A204.1 (cell line): ENCODE data around the gene ADORA2A.

Experiments
- FAIRE-seq: peaks from 2 replicates; lab custom pipeline; 2012; peaks lifted over from hg19 to GRCh38; lab: Jason Lieb, UNC

Gene ADORA2A

DNA sequence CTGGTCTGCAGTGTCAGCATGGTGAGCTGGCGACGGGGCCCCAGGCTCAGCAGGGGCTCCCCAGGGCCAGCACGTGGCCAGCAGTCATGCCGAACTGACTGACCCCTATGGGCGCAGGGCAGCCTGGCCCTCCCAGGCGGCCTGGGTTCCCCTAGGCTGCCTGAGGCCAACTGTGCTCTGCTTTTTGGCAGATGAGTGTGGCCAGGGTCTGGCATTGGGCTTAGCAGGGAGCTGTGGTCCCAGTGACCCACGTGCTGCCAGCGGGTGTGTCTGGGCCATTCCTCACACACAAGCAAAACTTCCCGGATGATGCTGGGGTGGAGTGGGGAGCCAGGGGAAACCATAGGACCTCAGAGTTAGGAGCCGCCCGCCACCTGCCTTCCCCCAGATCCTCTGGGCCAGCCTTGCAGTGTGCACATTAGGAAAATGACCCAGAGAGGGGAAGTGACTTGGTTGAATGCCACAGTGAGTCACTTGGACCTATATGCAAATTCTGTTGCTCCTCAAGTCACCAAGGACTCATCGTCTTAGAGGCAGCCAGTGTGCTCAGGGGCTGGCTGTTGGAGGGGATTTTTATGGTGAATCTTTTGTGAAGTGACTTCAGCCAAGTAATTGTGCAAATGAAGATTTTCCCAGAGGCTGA, 6.5 kb downstream of the ADORA2A start:
- FAIRE-seq: no peak

DNA sequence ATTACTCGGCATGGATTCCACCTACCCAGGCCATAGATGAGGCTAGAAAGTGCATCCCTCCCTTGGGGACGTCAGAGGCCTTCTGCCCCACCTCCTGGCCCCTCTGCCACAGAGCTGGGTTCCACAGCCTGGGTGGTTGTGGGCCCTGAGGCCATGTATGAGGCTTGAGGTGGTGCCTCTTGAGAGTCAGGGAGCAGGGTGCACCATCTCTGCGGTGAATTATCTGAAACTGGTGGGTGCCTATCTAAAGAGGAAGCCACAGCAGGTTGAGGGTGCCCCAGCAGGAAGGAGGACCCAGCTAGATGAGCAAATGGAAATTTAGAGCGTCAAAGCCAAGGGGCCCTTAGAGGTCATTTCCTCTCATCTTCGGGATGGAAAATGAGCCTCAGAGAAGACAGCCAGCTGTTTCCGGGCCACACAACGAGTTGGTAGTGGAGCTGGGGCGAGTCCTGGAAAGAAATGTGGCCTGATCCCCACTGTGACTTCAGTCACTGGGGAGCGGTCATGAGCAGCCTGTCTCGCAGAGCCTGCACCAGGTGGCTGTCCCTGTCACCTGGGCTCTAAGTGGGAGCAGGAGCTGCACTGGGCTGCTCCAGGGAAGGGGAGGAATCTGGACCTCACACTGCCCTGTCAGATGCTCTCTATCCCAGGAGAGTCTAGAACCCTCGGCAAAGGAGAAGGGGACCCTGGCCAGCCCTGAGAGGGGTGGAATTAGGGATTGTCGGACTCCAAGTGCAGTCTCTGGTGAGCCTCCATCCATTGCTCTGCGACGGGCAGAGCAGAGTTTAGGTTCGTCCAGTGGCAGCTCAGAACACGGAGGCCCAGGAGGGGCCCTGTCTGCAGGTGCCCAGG, 7.3 kb downstream of the ADORA2A start:
- no peak for FAIRE-seq

DNA sequence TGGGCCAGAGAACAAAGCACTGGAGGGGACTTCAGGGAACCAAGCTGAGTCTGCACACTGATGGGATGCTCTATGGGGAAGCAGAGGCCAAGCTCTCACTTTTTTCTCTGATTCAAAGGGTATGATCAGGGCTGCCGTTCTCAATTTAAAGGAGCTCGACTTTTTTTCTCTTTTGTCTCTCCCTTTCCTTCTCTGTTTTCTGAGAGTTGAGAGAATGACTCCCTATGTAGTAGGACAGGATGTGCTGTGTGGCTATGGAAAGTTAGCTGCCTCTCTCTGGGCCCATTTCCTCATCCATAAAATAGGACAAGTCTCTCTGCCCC, 7.9 kb downstream of the ADORA2A start:
- no peak for FAIRE-seq

DNA sequence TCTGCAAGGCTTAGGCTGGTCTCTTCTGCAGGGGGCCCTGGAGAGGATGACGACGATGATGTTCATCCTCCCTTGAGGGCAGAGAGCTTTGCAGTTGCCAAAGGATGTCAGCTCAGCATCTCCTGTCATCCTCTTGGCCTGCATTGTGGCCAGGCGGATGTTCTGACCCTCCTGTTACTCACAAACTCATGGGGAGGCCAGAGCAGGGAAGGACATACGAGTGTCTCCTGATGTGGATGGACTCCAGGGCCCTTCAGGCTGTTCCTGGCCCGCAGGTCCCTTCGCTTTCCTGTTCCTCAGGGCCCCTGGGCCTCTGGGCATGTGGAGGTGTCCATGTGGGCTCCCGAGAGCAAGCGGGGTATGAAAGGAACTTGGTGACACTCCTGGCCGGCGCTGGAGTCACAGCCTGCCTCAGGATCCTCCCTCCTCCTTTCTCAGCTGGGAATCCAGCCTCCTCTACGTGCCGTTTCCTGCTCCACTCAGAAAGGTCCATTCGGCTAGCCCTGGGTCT, 8.5 kb downstream of the ADORA2A start:
- no peak for FAIRE-seq

DNA sequence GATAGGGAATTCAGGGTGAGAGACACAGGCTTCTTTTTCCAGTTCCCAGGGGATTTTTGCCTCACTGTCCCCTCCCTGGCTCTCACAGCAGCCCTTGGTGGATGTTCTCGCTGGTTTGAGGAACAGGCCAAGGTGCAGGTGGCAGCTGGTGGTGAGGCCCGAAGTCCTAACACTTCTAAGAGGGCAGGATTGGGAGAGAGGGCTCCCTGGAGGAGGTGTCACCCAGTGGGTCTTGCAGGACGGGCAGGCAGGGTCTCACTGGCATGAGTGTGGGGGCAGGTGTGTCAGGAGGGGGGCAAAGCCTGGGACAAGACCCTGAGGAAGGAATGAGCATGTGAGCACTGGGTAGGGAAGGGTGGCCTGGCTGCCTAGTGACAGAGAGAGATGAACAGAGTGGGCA, 9.2 kb downstream of the ADORA2A start:
- no peak for FAIRE-seq

DNA sequence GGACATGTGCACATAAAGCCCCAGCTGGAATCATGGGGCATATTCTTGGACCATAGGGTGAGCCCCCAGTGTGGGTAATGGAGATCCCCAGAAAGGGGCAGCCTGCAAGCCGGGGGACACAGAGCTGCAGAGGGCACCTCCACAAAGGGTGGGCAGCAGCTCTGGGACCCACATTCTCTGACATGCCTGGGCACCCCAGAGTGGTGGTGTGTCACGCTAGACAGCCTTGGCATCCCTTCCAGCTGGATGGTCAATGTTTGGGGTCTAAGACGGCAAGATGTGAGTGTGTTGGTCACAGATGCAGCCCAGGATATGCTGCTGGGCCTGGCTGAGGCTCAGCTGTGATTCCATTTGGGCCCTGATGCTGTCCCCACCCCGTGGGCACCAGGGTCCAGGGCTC, 9.7 kb downstream of the ADORA2A start:
- FAIRE-seq: no peak

DNA sequence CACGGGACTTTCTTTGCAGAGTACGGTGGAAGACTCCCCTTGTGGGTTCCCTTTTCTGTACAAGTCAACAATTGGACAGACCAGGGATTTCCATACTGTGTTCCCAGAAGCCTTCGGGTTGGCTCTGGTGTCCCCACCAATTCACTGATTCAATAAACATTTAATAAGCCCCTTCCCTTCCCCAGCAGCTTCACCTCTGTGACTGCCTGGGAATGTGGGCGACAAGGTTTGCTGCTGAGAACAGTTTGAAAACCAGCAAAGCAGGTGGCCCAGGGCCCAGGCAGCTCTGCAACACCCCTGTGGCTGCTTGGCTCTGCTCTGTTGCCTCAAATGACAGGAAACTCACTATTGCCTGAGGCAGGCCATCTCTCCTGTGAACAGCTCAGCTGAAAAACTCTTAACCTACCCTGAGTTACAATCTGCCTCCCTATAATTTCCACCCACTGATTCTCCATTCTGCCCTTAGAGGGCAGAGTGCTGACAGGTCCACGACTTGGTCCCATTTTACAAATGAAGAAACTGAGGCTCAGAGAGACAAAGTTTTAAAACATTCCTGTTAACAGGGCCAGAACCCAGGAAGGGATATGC, 10.4 kb downstream of the ADORA2A start:
- FAIRE-seq: no peak

DNA sequence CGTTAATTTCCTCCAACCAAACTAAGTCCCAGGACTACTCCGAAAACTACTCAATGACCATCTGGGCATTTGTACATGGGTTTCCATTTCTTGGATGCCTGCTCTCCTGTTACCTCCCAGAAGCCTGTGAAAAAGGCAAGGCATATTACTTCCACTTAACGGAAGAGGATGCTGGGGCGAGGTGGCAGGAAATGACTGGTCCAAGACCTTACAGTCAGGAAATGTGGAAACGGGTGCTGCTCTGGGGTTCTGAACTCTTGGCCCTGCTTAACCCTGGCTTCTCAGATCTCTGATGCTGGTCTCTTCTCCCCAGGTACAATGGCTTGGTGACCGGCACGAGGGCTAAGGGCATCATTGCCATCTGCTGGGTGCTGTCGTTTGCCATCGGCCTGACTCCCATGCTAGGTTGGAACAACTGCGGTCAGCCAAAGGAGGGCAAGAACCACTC, 12.9 kb downstream of the ADORA2A start:
- FAIRE-seq: no peak

DNA sequence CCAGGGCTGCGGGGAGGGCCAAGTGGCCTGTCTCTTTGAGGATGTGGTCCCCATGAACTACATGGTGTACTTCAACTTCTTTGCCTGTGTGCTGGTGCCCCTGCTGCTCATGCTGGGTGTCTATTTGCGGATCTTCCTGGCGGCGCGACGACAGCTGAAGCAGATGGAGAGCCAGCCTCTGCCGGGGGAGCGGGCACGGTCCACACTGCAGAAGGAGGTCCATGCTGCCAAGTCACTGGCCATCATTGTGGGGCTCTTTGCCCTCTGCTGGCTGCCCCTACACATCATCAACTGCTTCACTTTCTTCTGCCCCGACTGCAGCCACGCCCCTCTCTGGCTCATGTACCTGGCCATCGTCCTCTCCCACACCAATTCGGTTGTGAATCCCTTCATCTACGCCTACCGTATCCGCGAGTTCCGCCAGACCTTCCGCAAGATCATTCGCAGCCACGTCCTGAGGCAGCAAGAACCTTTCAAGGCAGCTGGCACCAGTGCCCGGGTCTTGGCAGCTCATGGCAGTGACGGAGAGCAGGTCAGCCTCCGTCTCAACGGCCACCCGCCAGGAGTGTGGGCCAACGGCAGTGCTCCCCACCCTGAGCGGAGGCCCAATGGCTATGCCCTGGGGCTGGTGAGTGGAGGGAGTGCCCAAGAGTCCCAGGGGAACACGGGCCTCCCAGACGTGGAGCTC, 13.5 kb downstream of the ADORA2A start:
- FAIRE-seq: no peak

DNA sequence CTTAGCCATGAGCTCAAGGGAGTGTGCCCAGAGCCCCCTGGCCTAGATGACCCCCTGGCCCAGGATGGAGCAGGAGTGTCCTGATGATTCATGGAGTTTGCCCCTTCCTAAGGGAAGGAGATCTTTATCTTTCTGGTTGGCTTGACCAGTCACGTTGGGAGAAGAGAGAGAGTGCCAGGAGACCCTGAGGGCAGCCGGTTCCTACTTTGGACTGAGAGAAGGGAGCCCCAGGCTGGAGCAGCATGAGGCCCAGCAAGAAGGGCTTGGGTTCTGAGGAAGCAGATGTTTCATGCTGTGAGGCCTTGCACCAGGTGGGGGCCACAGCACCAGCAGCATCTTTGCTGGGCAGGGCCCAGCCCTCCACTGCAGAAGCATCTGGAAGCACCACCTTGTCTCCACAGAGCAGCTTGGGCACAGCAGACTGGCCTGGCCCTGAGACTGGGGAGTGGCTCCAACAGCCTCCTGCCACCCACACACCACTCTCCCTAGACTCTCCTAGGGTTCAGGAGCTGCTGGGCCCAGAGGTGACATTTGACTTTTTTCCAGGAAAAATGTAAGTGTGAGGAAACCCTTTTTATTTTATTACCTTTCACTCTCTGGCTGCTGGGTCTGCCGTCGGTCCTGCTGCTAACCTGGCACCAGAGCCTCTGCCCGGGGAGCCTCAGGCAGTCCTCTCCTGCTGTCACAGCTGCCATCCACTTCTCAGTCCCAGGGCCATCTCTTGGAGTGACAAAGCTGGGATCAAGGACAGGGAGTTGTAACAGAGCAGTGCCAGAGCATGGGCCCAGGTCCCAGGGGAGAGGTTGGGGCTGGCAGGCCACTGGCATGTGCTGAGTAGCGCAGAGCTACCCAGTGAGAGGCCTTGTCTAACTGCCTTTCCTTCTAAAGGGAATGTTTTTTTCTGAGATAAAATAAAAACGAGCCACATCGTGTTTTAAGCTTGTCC, 14.3 kb downstream of the ADORA2A start:
- no peak for FAIRE-seq

DNA sequence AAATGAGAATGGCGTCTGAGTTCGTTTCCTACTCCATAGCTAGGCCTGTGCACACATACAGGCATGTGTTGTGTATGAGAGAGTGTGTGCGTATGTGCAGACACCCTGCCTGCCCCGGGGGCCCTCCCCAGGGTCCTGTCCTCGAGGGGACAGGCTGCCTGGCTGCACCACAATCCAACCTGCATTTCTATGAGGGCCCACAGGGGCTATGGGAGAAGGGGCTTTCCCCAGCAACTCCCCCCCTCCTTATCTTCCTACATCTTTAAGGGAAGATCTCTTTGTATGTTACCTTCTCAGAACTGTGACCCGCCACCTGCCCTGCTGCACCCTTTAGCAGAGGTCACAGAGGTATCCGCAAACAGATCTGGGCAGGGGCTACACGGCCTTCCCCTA, 14.9 kb downstream of the ADORA2A start:
- no peak for FAIRE-seq

DNA sequence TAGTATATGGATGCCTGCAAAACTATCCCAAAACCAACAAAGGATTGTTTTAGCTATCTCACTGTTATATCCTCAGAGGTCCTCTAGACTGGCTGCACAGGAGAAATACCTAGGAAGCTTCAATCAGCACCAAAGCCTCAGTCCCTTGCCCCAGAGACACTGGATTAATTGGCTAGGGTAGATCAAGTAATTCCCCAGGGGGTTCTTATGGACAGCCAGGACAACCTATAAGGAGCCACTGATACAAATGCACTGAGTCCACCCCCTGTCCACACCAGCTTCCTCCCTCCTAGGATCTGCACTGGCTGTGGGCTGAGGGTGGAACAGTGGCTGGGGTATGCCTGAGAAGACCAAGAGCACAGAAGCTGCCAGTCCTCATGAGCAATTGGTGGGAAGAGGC, 16.3 kb downstream of the ADORA2A start:
- FAIRE-seq: no peak

DNA sequence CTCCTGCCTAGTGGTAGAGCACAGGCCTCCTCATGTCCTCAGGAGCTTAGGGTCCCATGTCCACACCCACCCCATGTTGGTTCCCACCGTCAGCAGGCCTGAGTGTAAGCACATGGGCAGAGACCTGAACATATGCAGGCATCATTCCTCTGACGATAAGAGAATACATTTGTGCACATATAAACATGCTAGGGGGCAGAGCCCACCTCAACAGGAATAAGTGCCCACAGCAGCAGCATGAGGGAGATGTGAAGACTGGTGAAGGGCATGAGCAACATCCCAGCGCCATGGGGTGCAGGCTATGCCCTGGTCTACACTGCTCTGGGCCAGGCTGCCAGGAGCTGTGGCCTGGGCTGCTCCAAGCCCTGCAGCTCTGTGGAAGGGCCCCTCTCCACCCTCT, 16.9 kb downstream of the ADORA2A start:
- FAIRE-seq: no peak

DNA sequence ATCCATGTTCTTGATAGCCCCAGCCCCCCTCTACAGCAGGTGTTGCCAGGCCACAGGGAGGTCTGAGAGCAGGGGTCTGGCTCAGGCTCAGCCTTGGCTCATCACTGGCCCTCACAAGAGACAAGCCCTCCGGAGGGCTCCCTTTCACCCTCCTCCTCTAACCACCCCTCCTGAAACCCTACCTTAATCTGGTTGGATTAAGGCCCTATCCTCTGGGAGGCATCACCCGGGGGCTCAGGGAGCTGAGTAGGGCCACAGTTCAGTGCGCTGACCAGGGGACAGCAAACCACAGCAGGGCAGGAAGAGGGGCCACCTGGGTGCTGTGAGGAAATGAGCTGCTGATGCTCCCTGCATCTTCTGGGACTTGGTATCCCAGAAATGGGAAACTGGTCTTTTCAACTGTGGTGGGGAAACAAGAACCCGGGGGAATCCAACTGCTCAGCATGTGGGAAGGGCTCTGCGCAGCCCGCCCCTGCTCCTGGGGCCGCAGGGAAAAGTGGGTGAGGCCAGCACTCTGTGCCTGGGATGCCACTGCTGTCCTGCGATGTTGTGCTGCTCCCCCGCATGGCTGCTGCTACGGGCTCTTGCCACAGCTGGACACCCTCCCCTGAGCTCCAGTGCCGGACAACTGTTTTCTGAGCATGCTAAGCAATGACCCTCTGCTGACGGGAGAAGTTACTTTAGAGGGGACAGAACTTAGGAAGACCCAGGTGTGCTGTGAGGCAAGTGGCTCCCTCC, 17.5 kb downstream of the ADORA2A start:
- FAIRE-seq: no peak

DNA sequence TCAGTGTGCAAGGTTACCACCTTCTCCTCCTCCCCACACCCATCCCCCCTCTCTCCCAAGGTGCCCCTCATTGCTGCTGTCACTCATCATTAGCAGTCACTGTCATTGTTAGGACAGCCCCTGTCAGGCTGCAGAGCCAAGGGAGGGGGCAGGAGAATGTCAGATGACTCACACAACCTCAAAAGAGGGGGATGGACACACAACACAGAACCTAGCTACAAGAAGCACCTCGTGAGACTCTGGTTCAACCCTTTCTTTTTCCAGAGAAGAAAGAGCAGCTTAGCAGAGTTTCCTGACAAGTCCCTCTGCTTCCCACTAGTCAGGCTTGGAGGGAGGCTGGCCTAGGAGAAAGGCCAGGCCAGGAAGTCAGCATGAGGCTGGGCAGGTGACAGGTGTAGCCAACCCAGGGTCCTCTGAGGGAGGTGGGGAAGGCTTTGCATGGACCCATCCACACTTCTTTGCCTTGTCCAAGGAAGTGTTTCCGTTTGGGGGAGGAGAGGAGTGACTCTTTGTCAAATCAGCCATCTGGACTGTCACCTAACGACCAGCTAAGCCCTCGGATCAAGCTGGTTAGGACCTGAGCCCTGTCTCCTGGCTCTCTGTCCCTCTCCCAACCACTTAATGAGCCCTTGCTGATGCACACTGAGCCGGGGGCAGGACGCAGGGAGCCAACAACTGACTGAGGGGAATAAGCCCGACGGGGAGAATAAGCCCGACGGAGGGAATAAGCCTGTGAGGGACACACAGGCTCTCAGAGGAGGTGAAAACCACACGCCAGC, 18.3 kb downstream of the ADORA2A start:
- no peak for FAIRE-seq

DNA sequence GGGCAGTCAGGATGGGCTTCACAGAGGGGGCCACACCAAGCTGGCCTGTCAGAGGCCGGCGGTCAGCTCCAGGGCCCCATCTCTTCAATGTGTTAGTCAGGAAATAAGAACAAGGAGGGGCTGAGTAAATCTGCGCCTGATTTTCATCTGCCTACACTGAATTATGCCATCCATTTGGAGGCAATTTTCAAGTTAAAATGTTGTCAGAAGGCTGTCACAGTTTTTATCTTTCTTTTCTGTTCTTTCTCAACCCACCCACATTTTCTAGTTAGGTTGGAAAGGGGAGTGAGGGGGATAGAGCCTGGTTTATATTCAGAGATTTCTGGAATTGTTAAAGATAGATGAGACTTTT, 18.8 kb downstream of the ADORA2A start:
- FAIRE-seq: no peak

DNA sequence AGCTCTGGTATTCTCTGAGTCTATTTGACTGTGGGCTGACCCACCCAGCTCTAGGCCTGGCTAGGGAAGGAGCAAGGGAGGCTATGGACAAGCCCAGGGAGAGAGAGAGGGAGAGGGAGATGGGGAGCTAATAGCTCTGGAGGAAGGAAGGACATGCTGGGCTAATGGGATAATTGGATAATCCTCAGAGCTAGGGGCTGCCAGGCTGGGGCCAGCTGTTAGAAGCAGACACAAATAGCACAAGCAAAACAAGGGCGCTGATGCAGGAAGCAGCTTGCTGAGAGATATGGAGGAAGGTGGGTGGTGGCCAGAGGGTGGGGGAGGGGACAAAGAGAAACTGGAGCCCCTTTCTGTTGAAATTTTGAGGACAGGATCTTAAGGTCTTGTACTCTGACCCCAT, 23.2 kb downstream of the ADORA2A start:
- FAIRE-seq: no peak

DNA sequence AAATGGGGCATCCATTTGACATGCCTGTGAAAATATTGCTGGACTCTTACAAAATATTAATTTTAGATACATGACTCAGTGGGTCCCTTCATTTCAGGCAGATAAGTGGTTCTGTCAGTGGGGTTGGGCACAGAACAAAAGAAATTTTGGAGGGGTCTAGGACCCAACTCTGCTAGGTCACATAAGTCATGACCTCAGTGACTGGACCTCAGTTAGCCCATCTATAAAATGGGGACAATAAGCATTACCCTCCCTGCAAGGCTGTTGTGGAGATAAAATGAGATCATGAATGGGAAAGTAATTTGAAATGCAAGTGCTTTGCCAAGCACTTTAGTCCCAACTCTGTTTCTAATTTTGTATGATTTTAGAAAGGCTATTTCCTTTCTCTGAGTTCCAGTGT, 23.8 kb downstream of the ADORA2A start:
- no peak for FAIRE-seq

DNA sequence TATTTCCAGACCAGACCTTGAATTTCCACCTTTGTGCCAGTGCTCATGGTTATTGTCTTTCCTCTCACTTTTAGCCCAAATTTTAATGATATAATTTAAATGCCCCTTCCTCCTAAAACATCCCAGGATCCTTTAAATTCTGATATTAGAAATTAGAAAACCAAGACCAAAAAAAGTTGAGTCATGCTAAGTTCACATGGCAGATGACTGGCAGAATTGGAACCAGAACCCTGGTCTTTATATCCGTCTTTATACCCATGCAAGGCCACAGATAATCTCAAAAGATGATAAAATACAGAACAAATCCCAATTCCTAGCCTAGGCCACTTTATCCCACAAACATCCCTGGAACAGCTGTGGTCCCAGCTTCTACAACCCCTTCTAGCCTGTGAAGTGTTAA, 26.5 kb downstream of the ADORA2A start:
- FAIRE-seq: no peak

DNA sequence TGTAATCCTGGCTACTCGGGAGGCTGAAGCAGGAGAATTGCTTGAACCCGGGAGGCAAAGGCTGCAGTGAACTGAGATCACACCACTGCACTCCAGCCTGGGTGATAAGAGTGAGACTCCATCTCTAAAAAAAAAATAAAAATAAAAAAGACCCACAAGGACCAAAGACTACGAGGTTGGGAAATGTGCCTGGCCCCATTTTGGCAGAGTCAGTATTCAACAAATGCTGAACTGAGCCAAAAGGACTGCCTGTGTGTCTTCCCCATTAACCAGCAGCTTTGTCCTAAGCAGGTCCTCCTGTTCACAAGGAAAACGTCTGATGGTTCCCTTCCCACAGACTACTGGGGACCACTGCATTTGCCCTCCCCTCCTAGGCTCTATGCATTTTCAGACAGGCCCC, 27.6 kb downstream of the ADORA2A start:
- no peak for FAIRE-seq
